A549 (cell line): ENCODE data around the gene ST8SIA1. TPM values are rescaled to one million over a fixed set of nuclear protein-coding genes. Genes with fewer than 3 reads are reported as not detected.

Experiments used
- ATAC-seq, 2 experiments: fragments of 200-7000 bp in 1 of 2; fragments of >200 bp in 1 of 2; cut with Nextera tagmentation in 1 of 2; cut with Tn5 transposase in 1 of 2; 3 replicates each; pipeline versions ENCODE4 v1.8.0 to v1.9.1; 2018 to 2020; ENCODE audit warnings: mild to moderate bottlenecking in 1 of 2, moderate library complexity in 1 of 2
- CTCF ChIA-PET: fragments of 300-600 bp; sonication (Branson Sonifier 250); formaldehyde crosslinking; extraction: SDS; loops from one replicate; lab custom pipeline; 2021; ENCODE audit warnings: antibody characterized with exemption, inconsistent platforms; lab: Yijun Ruan, JAX
- POLR2A ChIA-PET: fragments of 350-600 bp; formaldehyde crosslinking; extraction: SDS; loops from one replicate; lab custom pipeline; 2021; ENCODE audit warnings: antibody characterized with exemption, inconsistent platforms; lab: Yijun Ruan, JAX
- DNase-seq, 2 experiments: peaks; one replicate each; pipeline versions ENCODE4 v3.0.0 to v3.0.0-alpha.2; 2011 to 2016; ENCODE audit warnings: low read depth in 1 of 2, low spot score in 1 of 2
- FAIRE-seq: peaks from 2 replicates; lab custom pipeline; 2011; peaks lifted over from hg19 to GRCh38; lab: Jason Lieb, UNC
- H3K27ac ChIP-seq, 2 experiments: fragments of >200 bp; sonication (Bioruptor Twin); formaldehyde crosslinking; 3 replicates each; pipeline ENCODE4 v1.5.1; 2016 to 2017
- H3K4me1 ChIP-seq: fragments of >200 bp; sonication (Bioruptor Twin); formaldehyde crosslinking; 3 replicates; pipeline ENCODE4 v1.6.1; 2016
- H3K4me2 ChIP-seq: fragments of >200 bp; sonication (Bioruptor Twin); formaldehyde crosslinking; 3 replicates; pipeline ENCODE4 v1.6.1; 2016
- H3K4me3 ChIP-seq: fragments of >200 bp; sonication (Bioruptor Twin); formaldehyde crosslinking; 3 replicates; pipeline ENCODE4 v1.5.1; 2016
- H3K9me3 ChIP-seq: fragments of >200 bp; sonication (Bioruptor Twin); formaldehyde crosslinking; 3 replicates; pipeline ENCODE4 v1.6.1; 2016
- CBX2 ChIP-seq: fragments of 200-600 bp; sonication (generic); IDR thresholded peaks from 2 replicates; pipeline ENCODE4 v1.6.1; 2016; ENCODE audit warnings: low read depth, mild to moderate bottlenecking, borderline replicate concordance
- CHD4 ChIP-seq: fragments of 200-600 bp; sonication (generic); IDR thresholded peaks from 2 replicates; pipeline ENCODE4 v1.6.1; 2016; ENCODE audit warnings: antibody characterized with exemption, mild to moderate bottlenecking, borderline replicate concordance
- EHF ChIP-seq: fragments of 250-450 bp; sonication (Bioruptor Pico); IDR thresholded peaks from 2 replicates; pipeline ENCODE4 v1.5.0; 2020; ENCODE audit warnings: mild to moderate bottlenecking
- EHMT2 ChIP-seq: fragments of 200-600 bp; sonication (generic); IDR thresholded peaks from 2 replicates; pipeline ENCODE4 v1.6.1; 2016; ENCODE audit warnings: antibody characterized with exemption, low read depth, mild to moderate bottlenecking, moderate library complexity
- GATA3 ChIP-seq: IDR thresholded peaks from 2 replicates; pipeline ENCODE4 v1.6.1; 2012; ENCODE audit warnings: borderline replicate concordance
- HDAC2 ChIP-seq: fragments of 200-600 bp; sonication (generic); IDR thresholded peaks from 2 replicates; pipeline ENCODE4 v1.6.1; 2016
- HOXA7 ChIP-seq: fragments of 250-450 bp; sonication (Bioruptor Pico); IDR thresholded peaks from 2 replicates; pipeline ENCODE4 v1.5.0; 2020; ENCODE audit warnings: mild to moderate bottlenecking, moderate library complexity
- KDM1A ChIP-seq: fragments of 200-600 bp; sonication (generic); IDR thresholded peaks from 2 replicates; pipeline ENCODE4 v1.6.1; 2016; ENCODE audit warnings: low read depth, mild to moderate bottlenecking
- KDM5A ChIP-seq: fragments of 200-600 bp; sonication (generic); IDR thresholded peaks from 2 replicates; pipeline ENCODE4 v1.6.1; 2016; ENCODE audit warnings: antibody characterized with exemption, mild to moderate bottlenecking
- MAFK ChIP-seq: fragments of 450-650 bp; IDR thresholded peaks from 2 replicates; pipeline ENCODE4 v1.6.1; 2014; ENCODE audit not compliant: partially characterized antibody
- MAZ ChIP-seq: fragments of 150-350 bp; IDR thresholded peaks from 2 replicates; pipeline ENCODE4 v1.6.1; 2014; ENCODE audit warnings: antibody characterized with exemption, low read depth, low read length, borderline replicate concordance
- MYC ChIP-seq: IDR thresholded peaks from 2 replicates; pipeline ENCODE4 v1.6.1; 2012; ENCODE audit warnings: mild to moderate bottlenecking, inconsistent platforms, low read length, improper control_type of control experiment, borderline replicate concordance
- POLR2AphosphoS2 ChIP-seq: conservative IDR thresholded peaks from 2 replicates; pipeline ENCODE4 v1.6.1; 2012; ENCODE audit warnings: low read length, improper control_type of control experiment, inconsistent platforms
- RAD21 ChIP-seq, 2 experiments: fragments of >200 bp in 1 of 2; sonication (Bioruptor Twin) in 1 of 2; formaldehyde crosslinking in 1 of 2; IDR thresholded peaks in 1 of 2; conservative IDR thresholded peaks in 1 of 2; 2 replicates in 1 of 2; 3 replicates in 1 of 2; pipeline ENCODE4 v1.6.1; 2012 to 2018; ENCODE audit warnings: inconsistent platforms in 1 of 2
- RFX5 ChIP-seq: fragments of 450-650 bp; IDR thresholded peaks from 2 replicates; pipeline ENCODE4 v1.7.1; 2014; ENCODE audit warnings: antibody characterized with exemption, mild to moderate bottlenecking, moderate library complexity
- RNF2 ChIP-seq: fragments of 200-600 bp; sonication (generic); IDR thresholded peaks from 2 replicates; pipeline ENCODE4 v1.6.1; 2016; ENCODE audit warnings: low read depth, mild to moderate bottlenecking, antibody characterized with exemption, moderate library complexity, borderline replicate concordance
- TFCP2L1 ChIP-seq: fragments of 250-450 bp; sonication (Bioruptor Pico); IDR thresholded peaks from 2 replicates; pipeline ENCODE4 v1.5.0; 2021; ENCODE audit warnings: mild to moderate bottlenecking
- TP53 ChIP-seq: fragments of 250-450 bp; sonication (Bioruptor Pico); IDR thresholded peaks from 2 replicates; pipeline ENCODE4 v1.5.0; 2021; ENCODE audit warnings: mild to moderate bottlenecking, moderate library complexity
- WGBS: methylation state at CpG from one replicate; pipeline ENCODE4 v1.1.6; 2017; ENCODE audit errors: missing lambda C conversion rate; 5-methylcytosine and 5-hydroxymethylcytosine counted together
- polyA plus RNA-seq, 4 experiments: library from polyadenylated mRNA; depleted of rRNA in 3 of 4; stranded (reverse); fragments of >200 nt; fragmentation: RNase III in 1 of 4; extraction: RNeasy Plus Mini Kit Qiagen cat#74134 plus additional on column Dnase treatment in 1 of 4; gene quantifications; 2 replicates in 3 of 4; 3 replicates in 1 of 4; pipeline ENCODE4 v1.2.3, GENCODE V29; 2011 to 2017
- TF ChIP-seq, protein P1 (sequence below): fragments of >200 bp; sonication (Bioruptor Twin); formaldehyde crosslinking; IDR thresholded peaks from 3 replicates; pipeline ENCODE4 v1.5.1; 2016
- TF ChIP-seq, protein P2 (sequence below): fragments of >200 bp; sonication (Bioruptor Twin); formaldehyde crosslinking; IDR thresholded peaks from 2 replicates; pipeline ENCODE4 v1.6.1; 2016
- TF ChIP-seq, protein P3 (sequence below): fragments of 250-450 bp; sonication (Bioruptor Pico); IDR thresholded peaks from 2 replicates; pipeline ENCODE4 v1.5.0; 2020; ENCODE audit warnings: low read depth, mild to moderate bottlenecking, moderate library complexity
- TF ChIP-seq, protein P4 (sequence below): fragments of 450-650 bp; IDR thresholded peaks from 2 replicates; pipeline ENCODE4 v1.6.1; 2014; ENCODE audit warnings: antibody characterized with exemption
- TF ChIP-seq, protein P5 (sequence below): fragments of 150-350 bp; IDR thresholded peaks from 2 replicates; pipeline ENCODE4 v1.6.1; 2014; ENCODE audit warnings: low read depth, mild to moderate bottlenecking, low read length
- TF ChIP-seq, protein P6 (sequence below): fragments of >200 bp; sonication (Bioruptor Twin); formaldehyde crosslinking; IDR thresholded peaks from 3 replicates; pipeline ENCODE4 v1.6.1; 2016

The ST8SIA1 gene
- polyA plus RNA-seq, 2 of the 4 experiments (the other 2 are of a cell fraction): 0.41 to 1.1 TPM

DNA sequence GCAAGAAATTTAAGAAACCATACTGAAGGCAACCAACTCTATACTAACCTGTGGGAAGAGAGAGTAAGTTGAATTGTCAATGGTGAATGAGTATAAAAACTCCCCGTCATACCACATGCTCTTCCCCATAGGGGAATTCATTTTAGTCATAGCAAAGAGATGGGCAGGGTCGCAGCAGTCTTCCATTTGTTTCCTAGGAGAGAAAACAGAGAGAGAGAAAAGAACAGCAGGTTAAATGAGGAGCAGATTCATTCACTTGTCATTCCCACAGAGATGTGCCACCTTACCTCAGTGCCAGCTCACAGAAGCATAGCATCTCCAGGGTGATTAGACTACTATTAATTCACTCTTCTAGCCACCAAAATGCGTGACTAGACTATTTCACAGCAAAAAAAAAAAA is 47.4 kb downstream of the ST8SIA1 start:
- TF ChIP-seq RNF2: no peak
- TF ChIP-seq RAD21 (conservative IDR thresholded peaks at IDR 0.05 in 1 of 2, IDR thresholded peaks at IDR 0.05 in 1 of 2): no peak
- no peak for TF ChIP-seq MAFK
- no peak for TF ChIP-seq CHD4
- TF ChIP-seq KDM5A: no peak
- no peak for TF ChIP-seq TP53 (CRISPR knock-in tag)
- TF ChIP-seq, protein P1, sequence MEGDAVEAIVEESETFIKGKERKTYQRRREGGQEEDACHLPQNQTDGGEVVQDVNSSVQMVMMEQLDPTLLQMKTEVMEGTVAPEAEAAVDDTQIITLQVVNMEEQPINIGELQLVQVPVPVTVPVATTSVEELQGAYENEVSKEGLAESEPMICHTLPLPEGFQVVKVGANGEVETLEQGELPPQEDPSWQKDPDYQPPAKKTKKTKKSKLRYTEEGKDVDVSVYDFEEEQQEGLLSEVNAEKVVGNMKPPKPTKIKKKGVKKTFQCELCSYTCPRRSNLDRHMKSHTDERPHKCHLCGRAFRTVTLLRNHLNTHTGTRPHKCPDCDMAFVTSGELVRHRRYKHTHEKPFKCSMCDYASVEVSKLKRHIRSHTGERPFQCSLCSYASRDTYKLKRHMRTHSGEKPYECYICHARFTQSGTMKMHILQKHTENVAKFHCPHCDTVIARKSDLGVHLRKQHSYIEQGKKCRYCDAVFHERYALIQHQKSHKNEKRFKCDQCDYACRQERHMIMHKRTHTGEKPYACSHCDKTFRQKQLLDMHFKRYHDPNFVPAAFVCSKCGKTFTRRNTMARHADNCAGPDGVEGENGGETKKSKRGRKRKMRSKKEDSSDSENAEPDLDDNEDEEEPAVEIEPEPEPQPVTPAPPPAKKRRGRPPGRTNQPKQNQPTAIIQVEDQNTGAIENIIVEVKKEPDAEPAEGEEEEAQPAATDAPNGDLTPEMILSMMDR: no peak
- no peak for TF ChIP-seq CBX2
- TF ChIP-seq, protein P2, sequence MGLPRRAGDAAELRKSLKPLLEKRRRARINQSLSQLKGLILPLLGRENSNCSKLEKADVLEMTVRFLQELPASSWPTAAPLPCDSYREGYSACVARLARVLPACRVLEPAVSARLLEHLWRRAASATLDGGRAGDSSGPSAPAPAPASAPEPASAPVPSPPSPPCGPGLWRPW: no peak
- no peak for TF ChIP-seq EHF
- TF ChIP-seq TFCP2L1 (CRISPR knock-in tag): no peak
- TF ChIP-seq RFX5: no peak
- no peak for TF ChIP-seq POLR2AphosphoS2
- TF ChIP-seq MAZ: no peak
- TF ChIP-seq, protein P3, sequence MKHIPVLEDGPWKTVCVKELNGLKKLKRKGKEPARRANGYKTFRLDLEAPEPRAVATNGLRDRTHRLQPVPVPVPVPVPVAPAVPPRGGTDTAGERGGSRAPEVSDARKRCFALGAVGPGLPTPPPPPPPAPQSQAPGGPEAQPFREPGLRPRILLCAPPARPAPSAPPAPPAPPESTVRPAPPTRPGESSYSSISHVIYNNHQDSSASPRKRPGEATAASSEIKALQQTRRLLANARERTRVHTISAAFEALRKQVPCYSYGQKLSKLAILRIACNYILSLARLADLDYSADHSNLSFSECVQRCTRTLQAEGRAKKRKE: no peak
- TF ChIP-seq, protein P4, sequence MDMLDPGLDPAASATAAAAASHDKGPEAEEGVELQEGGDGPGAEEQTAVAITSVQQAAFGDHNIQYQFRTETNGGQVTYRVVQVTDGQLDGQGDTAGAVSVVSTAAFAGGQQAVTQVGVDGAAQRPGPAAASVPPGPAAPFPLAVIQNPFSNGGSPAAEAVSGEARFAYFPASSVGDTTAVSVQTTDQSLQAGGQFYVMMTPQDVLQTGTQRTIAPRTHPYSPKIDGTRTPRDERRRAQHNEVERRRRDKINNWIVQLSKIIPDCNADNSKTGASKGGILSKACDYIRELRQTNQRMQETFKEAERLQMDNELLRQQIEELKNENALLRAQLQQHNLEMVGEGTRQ: no peak
- TF ChIP-seq, protein P5, sequence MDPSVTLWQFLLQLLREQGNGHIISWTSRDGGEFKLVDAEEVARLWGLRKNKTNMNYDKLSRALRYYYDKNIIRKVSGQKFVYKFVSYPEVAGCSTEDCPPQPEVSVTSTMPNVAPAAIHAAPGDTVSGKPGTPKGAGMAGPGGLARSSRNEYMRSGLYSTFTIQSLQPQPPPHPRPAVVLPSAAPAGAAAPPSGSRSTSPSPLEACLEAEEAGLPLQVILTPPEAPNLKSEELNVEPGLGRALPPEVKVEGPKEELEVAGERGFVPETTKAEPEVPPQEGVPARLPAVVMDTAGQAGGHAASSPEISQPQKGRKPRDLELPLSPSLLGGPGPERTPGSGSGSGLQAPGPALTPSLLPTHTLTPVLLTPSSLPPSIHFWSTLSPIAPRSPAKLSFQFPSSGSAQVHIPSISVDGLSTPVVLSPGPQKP: no peak
- TF ChIP-seq, protein P6, sequence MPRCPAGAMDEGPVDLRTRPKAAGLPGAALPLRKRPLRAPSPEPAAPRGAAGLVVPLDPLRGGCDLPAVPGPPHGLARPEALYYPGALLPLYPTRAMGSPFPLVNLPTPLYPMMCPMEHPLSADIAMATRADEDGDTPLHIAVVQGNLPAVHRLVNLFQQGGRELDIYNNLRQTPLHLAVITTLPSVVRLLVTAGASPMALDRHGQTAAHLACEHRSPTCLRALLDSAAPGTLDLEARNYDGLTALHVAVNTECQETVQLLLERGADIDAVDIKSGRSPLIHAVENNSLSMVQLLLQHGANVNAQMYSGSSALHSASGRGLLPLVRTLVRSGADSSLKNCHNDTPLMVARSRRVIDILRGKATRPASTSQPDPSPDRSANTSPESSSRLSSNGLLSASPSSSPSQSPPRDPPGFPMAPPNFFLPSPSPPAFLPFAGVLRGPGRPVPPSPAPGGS: no peak
- TF ChIP-seq GATA3: no peak
- no peak for ATAC-seq
- peaks cover 15% of the 10 kb centered on the region for H3K4me1 ChIP-seq
- ChIA-PET POLR2A (no interaction called here), CTCF (interaction anchor here (0.7 to 1.6 kb wide), 3 partner anchors 107 to 204 kb away, joined by 3 to 5 read pairs (median 3); no protein-coding TSS in a partner anchor)
- H3K27ac ChIP-seq: no peak overlapping the region
- no peak for FAIRE-seq
- WGBS: 34% methylated on average over 3 of the region's 3 CpGs
- H3K4me2 ChIP-seq: no peak overlapping the region
- no peak for DNase-seq
- no peak overlapping the region for H3K4me3 ChIP-seq
- H3K9me3 ChIP-seq: no peaks in the 10 kb centered on the region

DNA sequence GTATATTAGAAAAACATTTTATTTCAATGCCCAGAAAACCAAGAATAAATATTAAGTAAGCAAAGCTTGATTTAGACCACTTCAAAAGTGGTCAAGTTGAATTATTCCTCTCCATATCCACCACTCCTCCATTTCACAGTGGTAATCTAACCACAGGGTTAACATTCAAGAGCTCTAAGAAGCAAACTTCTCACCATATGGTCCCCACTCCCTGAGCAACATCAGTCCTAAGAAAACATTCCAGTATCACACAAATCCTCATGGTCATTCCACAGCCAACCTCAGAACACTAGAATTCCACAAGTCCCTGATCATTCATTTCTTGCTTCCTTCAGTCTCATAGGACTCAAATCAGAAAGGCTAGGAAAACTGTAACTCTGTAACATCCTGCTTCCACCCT is 47.9 kb downstream of the ST8SIA1 start:
- TF ChIP-seq TP53 (CRISPR knock-in tag) (no peak), HDAC2 (no peak), EHMT2 (no peak), MYC (no peak), KDM1A (no peak), HOXA7 (CRISPR knock-in tag) (no peak), POLR2AphosphoS2 (no peak)
- Histone ChIP-seq H3K27ac (no peak overlapping the region), H3K9me3 (no peaks in the 10 kb centered on the region), H3K4me3 (no peak overlapping the region), H3K4me1 (peaks cover 20% of the 10 kb centered on the region), H3K4me2 (no peak overlapping the region)
- FAIRE-seq (no peak), DNase-seq (no peak), ATAC-seq (no peak)
- ChIA-PET CTCF (interaction anchor here (1.0 to 1.6 kb wide), 2 partner anchors 161 to 203 kb away, joined by 4 to 5 read pairs; no protein-coding TSS in a partner anchor), POLR2A (no interaction called here)
